BJ (cell line): ENCODE measurements around the gene CACNA1C. TPM values are rescaled to one million over a fixed set of nuclear protein-coding genes. Genes with fewer than 3 reads are reported as not detected.

Source experiments
- CTCF ChIA-PET: fragments of 350-600 bp; formaldehyde crosslinking; extraction: SDS; loops from one replicate; lab custom pipeline; 2021; ENCODE audit warnings: antibody characterized with exemption, inconsistent platforms; lab: Yijun Ruan, JAX
- POLR2A ChIA-PET: fragments of 300-600 bp; sonication (Branson Sonifier 250); formaldehyde crosslinking; extraction: SDS; loops from one replicate; lab custom pipeline; 2021; ENCODE audit warnings: antibody characterized with exemption; lab: Charles Lee
- DNase-seq: peaks from one replicate; pipeline ENCODE4 v3.0.0-alpha.2; 2011; ENCODE audit warnings: low read depth
- H3K27me3 ChIP-seq: 2 replicates; pipeline ENCODE4 v1.6.0; 2011; ENCODE audit warnings: low read length; ENCODE audit not compliant: control insufficient read depth, insufficient read depth
- H3K36me3 ChIP-seq: 2 replicates; pipeline ENCODE4 v1.5.1; 2011; ENCODE audit warnings: low read length; ENCODE audit not compliant: control insufficient read depth, insufficient read depth
- H3K4me3 ChIP-seq: 2 replicates; pipeline ENCODE4 v1.5.1; 2011; ENCODE audit warnings: low read depth, mild to moderate bottlenecking, control low read depth, low read length
- CTCF ChIP-seq: IDR thresholded peaks from 2 replicates; pipeline ENCODE4 v1.5.1; 2011; ENCODE audit warnings: low read depth, mild to moderate bottlenecking, control low read depth, inconsistent platforms, low read length, moderate library complexity; ENCODE audit not compliant: insufficient read depth
- polyA plus RNA-seq: library from polyadenylated mRNA; depleted of rRNA; stranded (reverse); fragments of >200 nt; gene quantifications from 2 replicates; pipeline ENCODE4 v1.2.3, GENCODE V29; 2011

The CACNA1C gene
- polyA plus RNA-seq, 1 experiment = 14.7 TPM

- no peak for DNase-seq
- ChIA-PET CTCF (no interaction called here), POLR2A (no interaction called here)
- no peak for TF ChIP-seq CTCF
- no peaks in the 10 kb centered on the region for H3K36me3 ChIP-seq
- no peak overlapping the region for H3K4me3 ChIP-seq
- H3K27me3 ChIP-seq = no peaks in the 10 kb centered on the region
These were observed 265.0 kb downstream of the CACNA1C start for GRCh38 chr12:2317772-2318171.

GRCh38 chr12:2318286-2318685 is 265.5 kb downstream of the CACNA1C start:
- no peak for DNase-seq
- Histone ChIP-seq H3K4me3 (no peak overlapping the region), H3K36me3 (no peaks in the 10 kb centered on the region), H3K27me3 (no peaks in the 10 kb centered on the region)
- POLR2A ChIA-PET = no interaction called here
- TF ChIP-seq CTCF = no peak
- CTCF ChIA-PET = no interaction called here

- no peaks in the 10 kb centered on the region for H3K36me3 ChIP-seq
- DNase-seq = no peak
- H3K27me3 ChIP-seq = no peaks in the 10 kb centered on the region
- no peak for TF ChIP-seq CTCF
- POLR2A ChIA-PET = no interaction called here
- CTCF ChIA-PET = interaction anchor here (1.0 kb wide), 1 partner anchor 9 kb away, joined by 4 read pairs; no protein-coding TSS in a partner anchor
- no peak overlapping the region for H3K4me3 ChIP-seq
These were observed 266.3 kb downstream of the CACNA1C start for GRCh38 chr12:2319136-2319535.

- ChIA-PET POLR2A (no interaction called here), CTCF (interaction anchor here (0.7 to 1.0 kb wide), 5 partner anchors 8 to 466 kb away, joined by 3 to 4 read pairs (median 4); no protein-coding TSS in a partner anchor)
- Histone ChIP-seq H3K4me3 (no peak overlapping the region), H3K36me3 (no peaks in the 10 kb centered on the region), H3K27me3 (no peaks in the 10 kb centered on the region)
- TF ChIP-seq CTCF = no peak
- no peak for DNase-seq
These were observed 267.1 kb downstream of the CACNA1C start for GRCh38 chr12:2319737-2320506.

GRCh38 chr12:2320841-2321240 is 268.1 kb downstream of the CACNA1C start:
- Histone ChIP-seq H3K36me3 (no peaks in the 10 kb centered on the region), H3K4me3 (no peak overlapping the region), H3K27me3 (no peaks in the 10 kb centered on the region)
- ChIA-PET POLR2A (no interaction called here), CTCF (interaction anchor here (1.0 to 1.9 kb wide), 2 partner anchors 10 to 75 kb away, joined by 4 to 5 read pairs; no protein-coding TSS in a partner anchor)
- no peak for DNase-seq
- TF ChIP-seq CTCF = no peak
